GM23248 (cell line): ENCODE results near the gene PRKCE. TPM values are rescaled to one million over a fixed set of nuclear protein-coding genes. Genes with fewer than 3 reads are reported as not detected.

Experiments
- DNase-seq: peaks from one replicate; pipeline ENCODE4 v3.0.0-alpha.2; 2015
- H2AFZ ChIP-seq: fragments of 200-600 bp; sonication (generic); 2 replicates; pipeline ENCODE4 v1.6.1; 2016; ENCODE audit warnings: antibody characterized with exemption
- H3F3A ChIP-seq: fragments of 200-600 bp; sonication (generic); 2 replicates; pipeline ENCODE4 v1.6.1; 2016; ENCODE audit warnings: mild to moderate bottlenecking, antibody characterized with exemption, mixed run types; ENCODE audit not compliant: insufficient read depth
- H3K27ac ChIP-seq: fragments of 200-600 bp; sonication (generic); 2 replicates; pipeline ENCODE4 v1.5.1; 2016; ENCODE audit warnings: mild to moderate bottlenecking
- H3K27me3 ChIP-seq: fragments of 200-600 bp; sonication (generic); replicated peaks from 2 replicates; pipeline ENCODE4 v1.6.1; 2016; ENCODE audit warnings: mild to moderate bottlenecking; ENCODE audit not compliant: insufficient read depth
- H3K36me3 ChIP-seq: fragments of 200-600 bp; sonication (generic); 2 replicates; pipeline ENCODE4 v1.6.1; 2016; ENCODE audit warnings: low read depth, mild to moderate bottlenecking
- H3K4me1 ChIP-seq: fragments of 200-600 bp; sonication (generic); 2 replicates; pipeline ENCODE4 v1.6.1; 2016; ENCODE audit warnings: mild to moderate bottlenecking; ENCODE audit not compliant: insufficient read depth
- H3K4me2 ChIP-seq: fragments of 200-600 bp; sonication (generic); one replicate; pipeline ENCODE4 v1.6.1; 2016; ENCODE audit warnings: mild to moderate bottlenecking; ENCODE audit not compliant: unreplicated experiment
- H3K4me3 ChIP-seq: fragments of 200-600 bp; sonication (generic); 2 replicates; pipeline ENCODE4 v1.5.1; 2016; ENCODE audit warnings: mild to moderate bottlenecking
- H3K79me2 ChIP-seq: fragments of 200-600 bp; sonication (generic); 2 replicates; pipeline ENCODE4 v1.6.1; 2016; ENCODE audit warnings: mild to moderate bottlenecking; ENCODE audit not compliant: insufficient read depth
- H3K9ac ChIP-seq: fragments of 200-600 bp; sonication (generic); 2 replicates; pipeline ENCODE4 v1.6.1; 2016; ENCODE audit warnings: mild to moderate bottlenecking
- H3K9me2 ChIP-seq: fragments of 200-600 bp; sonication (generic); 2 replicates; pipeline ENCODE4 v1.6.1; 2016; ENCODE audit warnings: mixed run types, mild to moderate bottlenecking, moderate library complexity; ENCODE audit not compliant: insufficient read depth
- H3K9me3 ChIP-seq: fragments of 200-600 bp; sonication (generic); one replicate; pipeline ENCODE4 v1.6.1; 2017; ENCODE audit warnings: low read depth
- H4K20me1 ChIP-seq: fragments of 200-600 bp; sonication (generic); 2 replicates; pipeline ENCODE4 v1.6.0; 2016; ENCODE audit not compliant: insufficient read depth
- EZH2 ChIP-seq: fragments of 200-600 bp; sonication (generic); IDR thresholded peaks from 2 replicates; pipeline ENCODE4 v1.6.1; 2018; ENCODE audit warnings: antibody characterized with exemption, mild to moderate bottlenecking; ENCODE audit not compliant: insufficient read depth, poor library complexity, severe bottlenecking
- EZH2phosphoT487 ChIP-seq: fragments of 200-600 bp; sonication (generic); IDR thresholded peaks from 2 replicates; pipeline ENCODE4 v1.6.1; 2018; ENCODE audit warnings: antibody characterized with exemption, moderate library complexity, mild to moderate bottlenecking, low read depth; ENCODE audit not compliant: insufficient read depth
- whole genome bisulfite sequencing, 2 experiments: methylation state at CpG; one replicate each; pipeline ENCODE4 v1.1.6; 2015 to 2017; ENCODE audit warnings: low lambda C conversion rate in 2 of 2, low coverage in 1 of 2; ENCODE audit errors: missing lambda C conversion rate in 2 of 2; 5-methylcytosine and 5-hydroxymethylcytosine counted together
- in situ Hi-C: fragments of 300-500 bp; cut with MboI; formaldehyde crosslinking; loops from 2 replicates; pipeline ENCODE4 v1.15.0; 2020
- polyA plus RNA-seq: library from polyadenylated mRNA; unstranded; fragments of >200 nt; fragmentation: Nextera tagmentation; extraction: Ambion mirVana; gene quantifications from 2 replicates; pipeline ENCODE4 v1.2.1, GENCODE V29; 2016
- total RNA-seq: library from RNA; depleted of rRNA; stranded (reverse); fragments of >200 nt; shearing (Covaris generic); gene quantifications from 2 replicates; pipeline ENCODE4 v1.2.3, GENCODE V29; 2014

PRKCE gene
- total and polyA plus RNA-seq, 2 experiments from 2014 or later = 5.9 to 7.0 TPM

DNA sequence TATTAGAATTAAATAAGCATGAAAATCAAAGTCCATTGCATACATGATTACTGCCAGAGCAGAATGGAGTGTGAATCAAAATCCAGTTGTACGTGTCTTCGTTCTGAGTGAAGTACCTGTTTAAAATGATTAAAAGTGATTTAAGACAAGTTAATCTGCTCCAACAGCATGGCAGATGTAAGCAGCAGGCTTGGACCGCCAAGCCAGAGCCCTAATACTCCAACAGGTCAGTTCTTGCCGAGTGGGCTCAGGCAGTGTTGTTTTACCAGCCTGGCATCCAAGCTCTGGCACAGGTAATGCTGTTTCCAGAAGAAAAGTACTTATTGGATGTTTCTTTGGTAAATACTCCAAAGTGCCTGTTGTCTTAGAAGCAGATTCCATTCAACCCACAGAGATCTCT, 474.3 kb downstream of the PRKCE start:
- in situ Hi-C loops = no loop called here
- H3F3A ChIP-seq = 0 out of 2 replicates have a peak, but pooled peaks cover under 1% of the 10 kb centered on the region
- H3K27ac ChIP-seq = no peak overlapping the region
- no peak for DNase-seq
- H3K4me2 ChIP-seq = no peak overlapping the region
- H3K9me3 ChIP-seq = no peaks in the 10 kb centered on the region
- no peaks in the 10 kb centered on the region for H3K9me2 ChIP-seq
- no peaks in the 10 kb centered on the region for H4K20me1 ChIP-seq
- 96 to 97% methylated on average over 4 of the region's 4 CpGs for WGBS, 2 experiments
- no peaks in the 10 kb centered on the region for H3K4me1 ChIP-seq
- H2AFZ ChIP-seq = no peak overlapping the region
- no peaks in the 10 kb centered on the region for H3K79me2 ChIP-seq
- H3K9ac ChIP-seq = no peak overlapping the region
- TF ChIP-seq EZH2 (no peak), EZH2phosphoT487 (no peak)
- H3K4me3 ChIP-seq = no peak overlapping the region
- no peaks in the 10 kb centered on the region for H3K36me3 ChIP-seq
- H3K27me3 ChIP-seq = no peaks in the 10 kb centered on the region

DNA sequence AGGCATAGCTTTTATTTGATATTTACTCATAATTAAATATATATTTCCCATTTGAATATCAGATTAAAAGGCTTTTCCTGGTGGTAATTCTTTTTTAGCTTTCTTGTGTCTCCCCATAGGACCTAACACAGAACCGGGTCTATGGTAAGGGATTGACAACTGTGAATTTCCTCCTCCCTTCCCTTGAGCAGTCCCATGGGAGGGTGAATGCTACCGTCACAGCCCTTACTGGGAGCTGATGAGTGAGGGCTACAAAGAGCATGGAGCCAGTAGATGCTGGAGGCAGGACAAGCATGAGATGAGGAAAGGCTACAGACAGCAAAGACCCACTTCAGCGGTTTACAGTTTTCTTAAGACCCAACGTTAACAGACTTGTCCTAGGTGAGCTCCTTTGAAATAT, 475.1 kb downstream of the PRKCE start:
- Histone ChIP-seq H3K4me2 (no peak overlapping the region), H3K9me2 (no peaks in the 10 kb centered on the region), H3K4me3 (no peak overlapping the region), H3K4me1 (no peaks in the 10 kb centered on the region), H3K27ac (no peak overlapping the region), H3K9ac (no peak overlapping the region), H3F3A (no peaks in the 10 kb centered on the region), H3K27me3 (no peaks in the 10 kb centered on the region), H2AFZ (no peak overlapping the region), H3K36me3 (no peaks in the 10 kb centered on the region), H3K79me2 (no peaks in the 10 kb centered on the region), H4K20me1 (no peaks in the 10 kb centered on the region), H3K9me3 (no peaks in the 10 kb centered on the region)
- 96 to 97% methylated on average over 4 of the region's 4 CpGs for WGBS, 2 experiments
- TF ChIP-seq EZH2 (no peak), EZH2phosphoT487 (no peak)
- DNase-seq = no peak
- in situ Hi-C loops = no loop called here

DNA sequence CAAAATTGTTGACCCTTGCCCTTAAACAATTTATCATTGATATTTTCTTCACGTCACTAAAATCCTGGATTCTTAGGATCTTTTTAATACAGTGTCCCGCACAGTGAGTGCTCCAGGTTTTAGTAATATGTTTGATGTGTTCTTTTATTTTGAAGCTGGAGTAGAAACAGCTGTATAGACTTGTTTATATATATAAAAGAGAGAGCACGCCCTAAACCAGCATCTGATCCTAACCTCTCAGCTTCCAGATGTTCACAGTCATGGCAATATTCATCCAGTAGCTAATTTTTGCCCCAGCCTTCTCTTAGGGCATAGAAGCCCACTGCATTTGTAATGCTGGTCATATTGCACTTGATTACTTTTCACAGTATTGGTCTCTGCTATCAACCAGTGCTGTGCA, 475.7 kb downstream of the PRKCE start:
- Histone ChIP-seq H3K9me3 (no peaks in the 10 kb centered on the region), H3K9ac (no peak overlapping the region), H3K4me1 (no peaks in the 10 kb centered on the region), H3F3A (no peaks in the 10 kb centered on the region), H3K27me3 (no peaks in the 10 kb centered on the region), H3K4me2 (no peak overlapping the region), H2AFZ (no peak overlapping the region), H3K79me2 (no peaks in the 10 kb centered on the region), H4K20me1 (no peaks in the 10 kb centered on the region), H3K27ac (no peak overlapping the region), H3K4me3 (no peak overlapping the region), H3K36me3 (no peaks in the 10 kb centered on the region), H3K9me2 (no peaks in the 10 kb centered on the region)
- in situ Hi-C loops = no loop called here
- 96% methylated on average over 3 of the region's 3 CpGs for WGBS, 2 experiments
- no peak for DNase-seq
- TF ChIP-seq EZH2 = no peak
- no peak for TF ChIP-seq EZH2phosphoT487

DNA sequence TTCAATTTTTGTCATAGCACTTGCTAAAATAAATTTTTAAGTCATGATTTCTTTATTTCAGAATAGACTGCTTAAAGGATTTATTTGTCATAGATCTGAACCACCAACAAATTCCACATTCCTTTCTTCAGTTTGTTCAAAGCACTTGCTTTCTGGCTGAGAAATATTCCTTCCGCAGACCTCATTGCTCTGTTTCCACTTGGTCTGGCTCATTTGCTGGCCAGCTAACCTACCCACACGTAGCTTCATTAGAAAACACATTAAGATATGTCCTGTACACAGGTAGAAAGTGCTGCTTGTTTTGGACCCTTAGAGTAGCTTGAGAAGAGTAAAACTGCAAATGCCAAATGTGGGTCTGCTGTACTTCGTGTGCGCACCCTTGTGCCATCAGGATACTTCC, 479.0 kb downstream of the PRKCE start:
- no peak overlapping the region for H3K27ac ChIP-seq
- no peak overlapping the region for H3K4me2 ChIP-seq
- no peaks in the 10 kb centered on the region for H3K79me2 ChIP-seq
- no peaks in the 10 kb centered on the region for H3F3A ChIP-seq
- H3K9me2 ChIP-seq = no peaks in the 10 kb centered on the region
- no peaks in the 10 kb centered on the region for H3K36me3 ChIP-seq
- no peaks in the 10 kb centered on the region for H3K9me3 ChIP-seq
- WGBS, 2 experiments = 96 to 97% methylated on average over 4 of the region's 4 CpGs
- no peaks in the 10 kb centered on the region for H4K20me1 ChIP-seq
- no peak for TF ChIP-seq EZH2
- H3K4me3 ChIP-seq = no peak overlapping the region
- H2AFZ ChIP-seq = no peak overlapping the region
- no peaks in the 10 kb centered on the region for H3K27me3 ChIP-seq
- no peak for DNase-seq
- H3K9ac ChIP-seq = no peak overlapping the region
- H3K4me1 ChIP-seq = no peaks in the 10 kb centered on the region
- in situ Hi-C loops = no loop called here

DNA sequence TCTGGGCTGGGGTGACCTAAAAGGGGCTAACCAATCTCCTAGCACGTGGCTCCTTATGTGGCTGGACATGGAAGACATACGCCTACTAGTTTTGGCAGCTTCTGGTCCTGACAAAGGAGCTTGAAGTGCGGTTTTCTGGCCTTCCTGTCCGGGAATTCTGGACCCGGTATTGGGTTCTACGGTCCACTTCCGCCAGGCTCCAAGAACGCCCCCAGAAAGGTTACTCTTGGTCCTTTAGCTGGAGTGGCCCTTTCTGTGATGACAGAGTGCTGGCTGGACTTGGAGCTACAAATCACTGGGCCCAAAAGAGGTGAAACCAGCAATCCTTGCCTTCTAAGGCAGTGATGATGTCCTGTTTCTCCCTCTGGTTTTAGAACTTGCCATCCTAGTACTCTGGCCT, 481.5 kb downstream of the PRKCE start:
- no peaks in the 10 kb centered on the region for H3K9me2 ChIP-seq
- H3K4me2 ChIP-seq = no peak overlapping the region
- in situ Hi-C loops = no loop called here
- H3F3A ChIP-seq = no peaks in the 10 kb centered on the region
- no peaks in the 10 kb centered on the region for H3K79me2 ChIP-seq
- no peak overlapping the region for H3K9ac ChIP-seq
- WGBS, 2 experiments = 93 to 95% methylated on average over 8 of the region's 8 CpGs
- DNase-seq = no peak
- H4K20me1 ChIP-seq = no peaks in the 10 kb centered on the region
- H3K27me3 ChIP-seq = no peaks in the 10 kb centered on the region
- TF ChIP-seq EZH2 (no peak), EZH2phosphoT487 (no peak)
- H3K4me3 ChIP-seq = no peak overlapping the region
- no peak overlapping the region for H2AFZ ChIP-seq
- no peaks in the 10 kb centered on the region; the same call in 1 of the 2 replicates for H3K4me1 ChIP-seq
- no peaks in the 10 kb centered on the region for H3K36me3 ChIP-seq
- H3K9me3 ChIP-seq = no peaks in the 10 kb centered on the region
- H3K27ac ChIP-seq = no peak overlapping the region
